K562 (cell line): Measurements from ENCODE around the gene HMGXB3. TPM values are rescaled to one million over a fixed set of nuclear protein-coding genes. Genes with fewer than 3 reads are reported as not detected.

Source experiments
- ATAC-seq: fragments of 200-7000 bp; cut with Tn5 transposase; 3 replicates; pipeline ENCODE4 v1.9.1; 2020; ENCODE audit warnings: moderate library complexity
- BruUV-seq: library from RNA; stranded (reverse); fragments of 400-500 nt; replicated peaks from 2 replicates; lab custom pipeline; 2021; lab: Mats Ljungman, UMichigan
- CTCF ChIA-PET: fragments of 300-600 bp; formaldehyde crosslinking; extraction: SDS; loops from one replicate; lab custom pipeline; 2021; ENCODE audit warnings: low intra/inter-chr PET ratio; lab: Yijun Ruan, JAX
- POLR2A ChIA-PET: fragments of 300-600, 350-650 bp; sonication (Branson Sonifier 250); formaldehyde crosslinking; extraction: SDS; loops from one replicate; lab custom pipeline; 2021; ENCODE audit warnings: antibody characterized with exemption, inconsistent platforms; lab: Yijun Ruan, JAX
- DNase-seq, 4 experiments: peaks; one replicate each; pipeline versions ENCODE4 v3.0.0 to v3.0.0-alpha.2; 2011 to 2018; ENCODE audit warnings: low spot score in 3 of 4, mixed read lengths in 3 of 4; ENCODE audit errors: extremely low read depth in 1 of 4
- FAIRE-seq: peaks from 2 replicates; lab custom pipeline; 2011; peaks lifted over from hg19 to GRCh38; lab: Jason Lieb, UNC
- H2AFZ ChIP-seq: 2 replicates; pipeline ENCODE4 v1.6.0; 2011; ENCODE audit warnings: low read depth, low read length, control low read depth, inconsistent platforms
- H3K27ac ChIP-seq: fragments of 200-600 bp; 3 replicates; pipeline ENCODE4 v1.8.0; 2011; ENCODE audit warnings: low read depth, mild to moderate bottlenecking, control low read depth, inconsistent platforms, low read length, moderate library complexity, mixed read lengths; ENCODE audit errors: extremely low read depth
- H3K27me3 ChIP-seq, 2 experiments: fragments of 300-600 bp in 1 of 2; 2 replicates in 1 of 2; 3 replicates in 1 of 2; pipeline versions ENCODE4 v1.6.0 to v1.8.0; 2011; ENCODE audit warnings: inconsistent platforms in 2 of 2, low read length in 2 of 2, mild to moderate bottlenecking in 1 of 2, mixed read lengths in 1 of 2, moderate library complexity in 1 of 2; ENCODE audit not compliant: control insufficient read depth in 2 of 2, insufficient read depth in 2 of 2
- H3K36me3 ChIP-seq: fragments of 300-600 bp; 3 replicates; pipeline ENCODE4 v1.8.0; 2011; ENCODE audit warnings: mild to moderate bottlenecking, low read length, inconsistent platforms; ENCODE audit not compliant: control insufficient read depth, insufficient read depth
- H3K4me1 ChIP-seq, 2 experiments: fragments of 200-600 bp in 1 of 2; replicated peaks in 1 of 2; 2 replicates in 1 of 2; 3 replicates in 1 of 2; pipeline versions ENCODE4 v1.5.1 to v1.8.0; 2011; ENCODE audit warnings: inconsistent platforms in 2 of 2, low read length in 2 of 2, mild to moderate bottlenecking in 1 of 2, mixed read lengths in 1 of 2, moderate library complexity in 1 of 2; ENCODE audit not compliant: control insufficient read depth in 2 of 2, insufficient read depth in 2 of 2
- H3K4me2 ChIP-seq: 2 replicates; pipeline ENCODE4 v1.6.1; 2011; ENCODE audit warnings: low read length, control low read depth, inconsistent platforms, mixed read lengths; ENCODE audit not compliant: insufficient read depth
- H3K4me3 ChIP-seq: fragments of 200-600 bp; sonication (generic), shearing (Covaris generic); 2 replicates; pipeline ENCODE4 v1.5.1; 2016; ENCODE audit warnings: control low read depth, inconsistent platforms
- H3K79me2 ChIP-seq: fragments of 200-600 bp; 3 replicates; pipeline ENCODE4 v1.8.0; 2011; ENCODE audit warnings: low read length, inconsistent platforms; ENCODE audit not compliant: control insufficient read depth, insufficient read depth
- H3K9ac ChIP-seq, 2 experiments: 2 replicates each; pipeline versions ENCODE4 v1.6.0 to v1.6.1; 2011; ENCODE audit warnings: low read depth in 2 of 2, low read length in 2 of 2, control low read depth in 1 of 2, inconsistent platforms in 1 of 2, mild to moderate bottlenecking in 1 of 2, mixed read lengths in 1 of 2; ENCODE audit not compliant: insufficient read depth in 1 of 2
- H3K9me1 ChIP-seq: one replicate; pipeline ENCODE4 v1.6.0; 2011; ENCODE audit warnings: inconsistent platforms, mild to moderate bottlenecking, low read length, moderate library complexity; ENCODE audit not compliant: control insufficient read depth, insufficient read depth
- H3K9me3 ChIP-seq: replicated peaks from 2 replicates; pipeline ENCODE4 v1.5.1; 2011; ENCODE audit warnings: low read depth, low read length, inconsistent platforms; ENCODE audit not compliant: control insufficient read depth, insufficient read depth
- H4K20me1 ChIP-seq: replicated peaks from 2 replicates; pipeline ENCODE4 v1.6.1; 2011; ENCODE audit warnings: low read length, inconsistent platforms, mixed read lengths; ENCODE audit not compliant: control insufficient read depth, insufficient read depth
- BRCA1 ChIP-seq, 2 experiments: fragments of 450-650 bp in 1 of 2; sonication (generic) in 1 of 2; formaldehyde crosslinking in 1 of 2; IDR thresholded peaks; 2 replicates each; pipeline versions ENCODE4 v1.5.0 to v1.6.1; 2017 to 2020; ENCODE audit warnings: mild to moderate bottlenecking in 1 of 2, missing genetic modification reagents in 1 of 2
- CEBPB ChIP-seq: fragments of 450-650 bp; IDR thresholded peaks from 2 replicates; pipeline ENCODE4 v1.6.1; 2016; ENCODE audit warnings: missing genetic modification characterization, missing compliant biosample characterization
- DIDO1 ChIP-seq: fragments of 450-650 bp; IDR thresholded peaks from 2 replicates; pipeline ENCODE4 v1.6.1; 2016; ENCODE audit warnings: low read depth, missing biosample characterization, missing genetic modification characterization
- EP300 ChIP-seq: IDR thresholded peaks from 2 replicates; pipeline ENCODE4 v1.6.1; 2012; ENCODE audit warnings: low read length, improper control_type of control experiment
- ZNF121 ChIP-seq: sonication (generic); formaldehyde crosslinking; conservative IDR thresholded peaks from 2 replicates; pipeline ENCODE4 v1.8.0; 2022; ENCODE audit warnings: missing genetic modification reagents
- ZNF263 ChIP-seq: sonication (generic); formaldehyde crosslinking; IDR thresholded peaks from 2 replicates; pipeline ENCODE4 v1.8.0; 2022; ENCODE audit warnings: mild to moderate bottlenecking, missing genetic modification reagents, borderline replicate concordance
- WGBS: fragments of 100-300 bp; shearing (Covaris generic); methylation state at CpG from one replicate; pipeline ENCODE4 v1.1.6; 2016; ENCODE audit warnings: low coverage, mixed read lengths; ENCODE audit not compliant: insufficient coverage; ENCODE audit errors: missing lambda C conversion rate; 5-methylcytosine and 5-hydroxymethylcytosine counted together
- in situ Hi-C: fragments of 300-500 bp; cut with MboI; formaldehyde crosslinking; loops from 4 replicates; pipeline ENCODE4 v1.15.0; 2018; ENCODE audit warnings: inconsistent platforms, mixed read lengths
- intact Hi-C: fragments of 100-400 bp; cut with micrococcal nuclease; formaldehyde crosslinking; loops from 2 replicates; pipeline ENCODE4 v1.14.2; 2022
- polyA plus RNA-seq, 8 experiments: library from polyadenylated mRNA; depleted of rRNA in 4 of 8; stranded (reverse) in 5 of 8; unstranded in 3 of 8; fragments of >200 nt; fragmentation: Nextera tagmentation in 2 of 8; fragmentation: Illumina TruSeq in 1 of 8; extraction: Ambion mirVana in 2 of 8; extraction: Trizol in 1 of 8; gene quantifications; 2 replicates each; pipeline versions ENCODE4 v1.2.1 to v1.2.3, GENCODE V29; 2011 to 2014; ENCODE audit warnings: inconsistent platforms in 1 of 8, missing spikeins in 1 of 8
- total RNA-seq, 7 experiments: library from RNA; depleted of rRNA in 6 of 7; stranded (reverse); fragments of >200 nt in 6 of 7; fragmentation: Illumina TruSeq in 2 of 7; extraction: Trizol in 2 of 7; gene quantifications; 2 replicates each; pipeline versions ENCODE4 v1.2.1 to v1.2.3, GENCODE V29; 2011 to 2021; ENCODE audit warnings: low replicate concordance in 1 of 7
- TF ChIP-seq, protein P1 (sequence below): fragments of 250-450 bp; sonication (Bioruptor Pico); IDR thresholded peaks from 2 replicates; pipeline ENCODE4 v1.9.0; 2021; ENCODE audit warnings: mild to moderate bottlenecking, inconsistent platforms
- TF ChIP-seq, protein P2 (sequence below): fragments of 450-650 bp; formaldehyde crosslinking; IDR thresholded peaks from 2 replicates; pipeline ENCODE4 v1.4.0; 2022; ENCODE audit warnings: missing genetic modification characterization

Gene HMGXB3
- total and polyA plus RNA-seq, 9 of the 15 experiments (the other 6 are each of a cell fraction or from before 2014, with no cell fraction given) = 1.8 to 44.1 (median 32.2) TPM

DNA sequence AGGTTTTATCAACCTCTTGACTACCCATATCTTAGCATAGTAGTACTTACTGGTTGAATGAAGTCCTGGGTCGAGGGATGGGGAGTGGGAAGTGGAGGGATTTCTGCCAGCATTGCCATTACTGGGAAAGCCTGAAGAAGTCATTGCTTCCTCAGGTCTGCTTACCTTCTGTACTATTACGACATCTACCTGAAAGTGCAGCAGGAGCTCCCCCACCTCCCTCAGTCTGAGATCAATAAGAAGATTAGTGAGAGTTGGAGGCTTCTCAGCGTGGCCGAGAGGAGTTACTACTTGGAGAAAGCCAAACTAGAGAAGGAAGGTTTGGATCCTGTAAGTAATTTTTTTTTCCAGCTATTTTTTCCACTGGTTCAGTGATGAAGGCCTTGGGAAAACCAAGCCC, 5.8 kb downstream of the HMGXB3 start:
- Histone ChIP-seq H3K27me3 (no peaks in the 10 kb centered on the region), H3K27ac (no peak overlapping the region), H3K79me2 (peaks cover 55% of the 10 kb centered on the region), H3K4me1 (peaks cover 0 to 17% of the 10 kb centered on the region in 2 experiments; a peak in 3 of 5 replicates), H3K9me1 (no peaks in the 10 kb centered on the region), H3K9ac (no peak overlapping the region), H3K36me3 (peaks cover 89% of the 10 kb centered on the region), H4K20me1 (peaks cover 19% of the 10 kb centered on the region; the same call in 1 of the 2 replicates), H3K4me3 (no peak overlapping the region), H2AFZ (no peak overlapping the region), H3K4me2 (no peak overlapping the region), H3K9me3 (no peaks in the 10 kb centered on the region)
- no TSS peak for BruUV-seq
- DNase-seq (no peak), ATAC-seq (no peak), FAIRE-seq (no peak)
- POLR2A ChIA-PET = interaction anchor here (0.7 to 1.2 kb wide), 3 partner anchors 16 to 46 kb away, joined by 3 to 4 read pairs (median 3); no protein-coding TSS in a partner anchor
- intact Hi-C loops (no loop called here), in situ Hi-C loops (no loop called here)
- CTCF ChIA-PET = no interaction called here
- TF ChIP-seq DIDO1 (no peak), ZNF263 (CRISPR knock-in tag) (no peak), ZNF121 (CRISPR knock-in tag) (no peak), CEBPB (tag) (peak; percentile 25; the same call in 1 of the 2 replicates), EP300 (no peak), BRCA1 (IDR thresholded peaks at IDR 0.05) (no peak), BRCA1 (CRISPR knock-in tag; IDR thresholded peaks at IDR 0.05) (no peak)
- TF ChIP-seq, protein P1, sequence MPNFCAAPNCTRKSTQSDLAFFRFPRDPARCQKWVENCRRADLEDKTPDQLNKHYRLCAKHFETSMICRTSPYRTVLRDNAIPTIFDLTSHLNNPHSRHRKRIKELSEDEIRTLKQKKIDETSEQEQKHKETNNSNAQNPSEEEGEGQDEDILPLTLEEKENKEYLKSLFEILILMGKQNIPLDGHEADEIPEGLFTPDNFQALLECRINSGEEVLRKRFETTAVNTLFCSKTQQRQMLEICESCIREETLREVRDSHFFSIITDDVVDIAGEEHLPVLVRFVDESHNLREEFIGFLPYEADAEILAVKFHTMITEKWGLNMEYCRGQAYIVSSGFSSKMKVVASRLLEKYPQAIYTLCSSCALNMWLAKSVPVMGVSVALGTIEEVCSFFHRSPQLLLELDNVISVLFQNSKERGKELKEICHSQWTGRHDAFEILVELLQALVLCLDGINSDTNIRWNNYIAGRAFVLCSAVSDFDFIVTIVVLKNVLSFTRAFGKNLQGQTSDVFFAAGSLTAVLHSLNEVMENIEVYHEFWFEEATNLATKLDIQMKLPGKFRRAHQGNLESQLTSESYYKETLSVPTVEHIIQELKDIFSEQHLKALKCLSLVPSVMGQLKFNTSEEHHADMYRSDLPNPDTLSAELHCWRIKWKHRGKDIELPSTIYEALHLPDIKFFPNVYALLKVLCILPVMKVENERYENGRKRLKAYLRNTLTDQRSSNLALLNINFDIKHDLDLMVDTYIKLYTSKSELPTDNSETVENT (CRISPR knock-in tag) = no peak
- TF ChIP-seq, protein P2, sequence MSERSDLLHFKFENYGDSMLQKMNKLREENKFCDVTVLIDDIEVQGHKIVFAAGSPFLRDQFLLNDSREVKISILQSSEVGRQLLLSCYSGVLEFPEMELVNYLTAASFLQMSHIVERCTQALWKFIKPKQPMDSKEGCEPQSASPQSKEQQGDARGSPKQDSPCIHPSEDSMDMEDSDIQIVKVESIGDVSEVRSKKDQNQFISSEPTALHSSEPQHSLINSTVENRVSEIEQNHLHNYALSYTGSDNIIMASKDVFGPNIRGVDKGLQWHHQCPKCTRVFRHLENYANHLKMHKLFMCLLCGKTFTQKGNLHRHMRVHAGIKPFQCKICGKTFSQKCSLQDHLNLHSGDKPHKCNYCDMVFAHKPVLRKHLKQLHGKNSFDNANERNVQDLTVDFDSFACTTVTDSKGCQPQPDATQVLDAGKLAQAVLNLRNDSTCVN (CRISPR knock-in tag) = no peak
- WGBS = 74% methylated on average over 4 of the region's 4 CpGs
